PC-3 (cell line): Measurements from ENCODE around the gene ANKFN1. TPM values are rescaled to one million over a fixed set of nuclear protein-coding genes. Genes with fewer than 3 reads are reported as not detected.

Experiments
- ATAC-seq: fragments of 200-7000 bp; cut with Tn5 transposase; 2 replicates; pipeline ENCODE4 v1.9.1; 2020; ENCODE audit warnings: mild to moderate bottlenecking, moderate library complexity
- BruUV-seq: library from RNA; stranded (reverse); fragments of 400-500 nt; replicated peaks from 2 replicates; lab custom pipeline; 2021; lab: Mats Ljungman, UMichigan
- CTCF ChIA-PET: fragments of 300-600 bp; sonication (Branson Sonifier 250); formaldehyde crosslinking; loops from one replicate; lab custom pipeline; 2022; ENCODE audit warnings: antibody characterized with exemption; lab: Charles Lee
- POLR2A ChIA-PET: fragments of 300-600 bp; sonication (Branson Sonifier 250); formaldehyde crosslinking; loops from one replicate; lab custom pipeline; 2022; ENCODE audit warnings: antibody characterized with exemption; ENCODE audit not compliant: unreplicated experiment; lab: Charles Lee
- DNase-seq: peaks from one replicate; pipeline ENCODE4 v3.0.0-alpha.2; 2015
- H2AFZ ChIP-seq: fragments of 300-600 bp; sonication (generic); 2 replicates; pipeline ENCODE4 v1.6.0; 2016; ENCODE audit warnings: antibody characterized with exemption, low read length
- H3F3A ChIP-seq: fragments of 300-600 bp; sonication (generic); one replicate; pipeline ENCODE4 v1.6.0; 2017; ENCODE audit warnings: antibody characterized with exemption, low read length, control low read depth, mild to moderate bottlenecking; ENCODE audit not compliant: unreplicated experiment
- H3K27ac ChIP-seq: fragments of 300-600 bp; sonication (generic); 2 replicates; pipeline ENCODE4 v1.5.1; 2016; ENCODE audit warnings: mild to moderate bottlenecking, low read length
- H3K27me3 ChIP-seq: fragments of 300-600 bp; sonication (generic); 2 replicates; pipeline ENCODE4 v1.6.1; 2016; ENCODE audit warnings: low read length, mixed read lengths
- H3K36me3 ChIP-seq: fragments of 300-600 bp; sonication (generic); 2 replicates; pipeline ENCODE4 v1.6.1; 2016; ENCODE audit warnings: low read depth, mixed run types, low read length, mixed read lengths
- H3K4me1 ChIP-seq: fragments of 300-600 bp; sonication (generic); 2 replicates; pipeline ENCODE4 v1.5.1; 2016; ENCODE audit warnings: low read length; ENCODE audit not compliant: insufficient read depth
- H3K4me2 ChIP-seq: fragments of 300-600 bp; sonication (generic); 2 replicates; pipeline ENCODE4 v1.6.0; 2016; ENCODE audit warnings: low read length
- H3K4me3 ChIP-seq: fragments of 300-600 bp; sonication (generic); 2 replicates; pipeline ENCODE4 v1.5.1; 2016; ENCODE audit warnings: mild to moderate bottlenecking, low read length, mixed read lengths
- H3K79me2 ChIP-seq: fragments of 300-600 bp; sonication (generic); 2 replicates; pipeline ENCODE4 v1.6.1; 2017; ENCODE audit warnings: low read length, mixed read lengths
- H3K9ac ChIP-seq: fragments of 300-600 bp; sonication (generic); 2 replicates; pipeline ENCODE4 v1.6.0; 2016; ENCODE audit warnings: mild to moderate bottlenecking, low read length
- H3K9me2 ChIP-seq: fragments of 300-600 bp; sonication (generic); replicated peaks from 2 replicates; pipeline ENCODE4 v1.6.1; 2016; ENCODE audit warnings: mixed run types, low read length, mixed read lengths
- H3K9me3 ChIP-seq: fragments of 300-600 bp; sonication (generic); 2 replicates; pipeline ENCODE4 v1.6.1; 2016; ENCODE audit warnings: low read length, mixed read lengths
- H4K20me1 ChIP-seq: fragments of 300-600 bp; sonication (generic); 2 replicates; pipeline ENCODE4 v1.6.1; 2016; ENCODE audit warnings: low read length, mixed read lengths
- CTCF ChIP-seq: fragments of 300-600 bp; sonication (generic); conservative IDR thresholded peaks from 2 replicates; pipeline ENCODE4 v1.5.1; 2017; ENCODE audit warnings: antibody characterized with exemption, low read depth, mild to moderate bottlenecking, low read length
- EZH2 ChIP-seq: fragments of 300-600 bp; sonication (generic); IDR thresholded peaks from one replicate; pipeline ENCODE4 v1.6.1; 2017; ENCODE audit warnings: antibody characterized with exemption, mild to moderate bottlenecking, low read length; ENCODE audit not compliant: unreplicated experiment
- EZH2phosphoT487 ChIP-seq: fragments of 300-600 bp; sonication (generic); IDR thresholded peaks from 2 replicates; pipeline ENCODE4 v1.6.1; 2018; ENCODE audit warnings: mild to moderate bottlenecking, antibody characterized with exemption, low read length, borderline replicate concordance
- intact Hi-C: fragments of 100-400 bp; cut with micrococcal nuclease; formaldehyde crosslinking; loops from 2 replicates; pipeline ENCODE4 v1.9.0; 2023
- total RNA-seq: library from RNA; depleted of rRNA; stranded (reverse); fragments of >200 nt; gene quantifications from 2 replicates; pipeline ENCODE4 v1.2.3, GENCODE V29; 2014

The ANKFN1 gene
- total RNA-seq, 1 experiment from 2014 or later, result not detected

GRCh38 chr17:56203430-56203829, 50.2 kb downstream of the ANKFN1 start:
- TF ChIP-seq EZH2phosphoT487, result no peak
- TF ChIP-seq EZH2, result no peak
- TF ChIP-seq CTCF, result no peak
- H3K4me2 ChIP-seq, result no peak overlapping the region

DNA sequence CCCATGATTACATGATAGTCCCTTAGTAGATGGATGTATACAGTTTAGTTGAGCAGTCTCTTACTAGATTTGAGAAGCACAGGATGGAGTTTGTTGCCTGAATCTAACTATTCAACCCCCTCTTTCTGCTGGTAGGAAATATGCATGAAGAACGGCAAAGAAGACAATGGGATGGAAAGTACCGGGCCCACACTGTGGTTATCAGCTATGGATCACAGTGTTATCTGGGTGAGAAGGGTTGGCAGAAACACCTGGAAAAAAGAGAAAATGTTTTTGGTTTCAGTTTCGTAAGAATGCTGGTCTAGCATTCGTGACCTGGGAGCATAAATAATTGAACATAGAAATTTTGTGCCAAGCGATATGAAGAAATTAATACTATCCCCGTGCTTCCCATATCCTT, 53.1 kb downstream of the ANKFN1 start:
- ChIA-PET POLR2A (no interaction called here), CTCF (no interaction called here)
- Histone ChIP-seq H3K36me3 (no peaks in the 10 kb centered on the region), H3K9me2 (no peaks in the 10 kb centered on the region), H3K9me3 (no peaks in the 10 kb centered on the region), H3K27me3 (0 out of 2 replicates have a peak, but pooled peaks cover 3% of the 10 kb centered on the region), H3K4me2 (no peak overlapping the region), H3K4me1 (no peaks in the 10 kb centered on the region), H2AFZ (no peak overlapping the region), H3F3A (no peaks in the 10 kb centered on the region), H3K27ac (no peak overlapping the region), H3K79me2 (no peaks in the 10 kb centered on the region), H4K20me1 (no peaks in the 10 kb centered on the region), H3K9ac (no peak overlapping the region), H3K4me3 (no peak overlapping the region)
- intact Hi-C loops, result no loop called here
- BruUV-seq, result no TSS peak
- no peak for ATAC-seq
- DNase-seq, result no peak
- no peak for TF ChIP-seq CTCF
- no peak for TF ChIP-seq EZH2phosphoT487
- TF ChIP-seq EZH2, result no peak

More at GRCh38 chr17:56203430-56203829, 50.2 kb downstream of the ANKFN1 start:
- H3K4me3 ChIP-seq, result no peak overlapping the region
- H4K20me1 ChIP-seq, result no peaks in the 10 kb centered on the region
- no peak overlapping the region for H3K9ac ChIP-seq
- DNase-seq (peak; percentile 28), ATAC-seq (no peak)
- no peaks in the 10 kb centered on the region for H3K36me3 ChIP-seq
- H2AFZ ChIP-seq, result no peak overlapping the region
- intact Hi-C loops, result no loop called here
- H3K79me2 ChIP-seq, result no peaks in the 10 kb centered on the region
- CTCF ChIA-PET, result no interaction called here
- H3K4me1 ChIP-seq, result no peaks in the 10 kb centered on the region
- BruUV-seq, result no TSS peak
- H3K9me3 ChIP-seq, result no peaks in the 10 kb centered on the region
- POLR2A ChIA-PET, result interaction anchor here (0.6 kb wide), 1 partner anchor 661 kb away, joined by 14 read pairs; no protein-coding TSS in a partner anchor
- H3K27ac ChIP-seq, result no peak overlapping the region
- H3F3A ChIP-seq, result no peaks in the 10 kb centered on the region
- no peaks in the 10 kb centered on the region for H3K9me2 ChIP-seq
- H3K27me3 ChIP-seq, result peaks cover 5% of the 10 kb centered on the region; the same call in 1 of the 2 replicates

DNA sequence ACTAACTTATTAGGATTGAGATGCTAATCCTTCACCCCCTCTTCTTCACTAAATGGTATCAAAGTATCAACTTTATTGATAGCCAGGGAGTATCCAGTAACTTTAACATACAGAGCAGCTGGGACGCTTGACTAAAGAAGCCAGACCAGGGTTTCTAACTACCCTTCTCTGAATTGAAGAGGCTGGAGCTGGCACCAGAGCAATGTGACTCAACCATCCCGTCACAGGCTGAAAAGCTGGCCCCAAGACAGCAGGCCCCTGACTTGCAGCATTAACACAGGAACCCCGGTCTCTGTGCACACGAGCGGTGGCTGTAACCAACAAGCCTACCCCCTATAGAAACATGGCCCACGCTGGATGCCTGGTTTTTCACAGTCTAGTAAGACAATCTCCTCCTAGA, 59.8 kb downstream of the ANKFN1 start:
- ChIA-PET POLR2A (no interaction called here), CTCF (no interaction called here)
- peaks cover 28% of the 10 kb centered on the region; the same call in 1 of the 2 replicates for H3K27me3 ChIP-seq
- H3K9me2 ChIP-seq, result no peaks in the 10 kb centered on the region
- BruUV-seq, result no TSS peak
- no peak for DNase-seq
- no peak for TF ChIP-seq CTCF
- no peak for TF ChIP-seq EZH2
- no peak for TF ChIP-seq EZH2phosphoT487
- H3K4me3 ChIP-seq, result no peak overlapping the region
- no peak overlapping the region for H3K4me2 ChIP-seq
- H4K20me1 ChIP-seq, result no peaks in the 10 kb centered on the region
- no peak overlapping the region for H2AFZ ChIP-seq
- H3K4me1 ChIP-seq, result no peaks in the 10 kb centered on the region
- intact Hi-C loops, result no loop called here
- no peaks in the 10 kb centered on the region for H3K36me3 ChIP-seq
- no peaks in the 10 kb centered on the region for H3F3A ChIP-seq
- ATAC-seq, result no peak
- H3K9ac ChIP-seq, result no peak overlapping the region
- H3K27ac ChIP-seq, result no peak overlapping the region
- no peaks in the 10 kb centered on the region for H3K9me3 ChIP-seq
- no peaks in the 10 kb centered on the region for H3K79me2 ChIP-seq
